ENCODE measurements around the gene MCF2L.

Gene MCF2L

DNA sequence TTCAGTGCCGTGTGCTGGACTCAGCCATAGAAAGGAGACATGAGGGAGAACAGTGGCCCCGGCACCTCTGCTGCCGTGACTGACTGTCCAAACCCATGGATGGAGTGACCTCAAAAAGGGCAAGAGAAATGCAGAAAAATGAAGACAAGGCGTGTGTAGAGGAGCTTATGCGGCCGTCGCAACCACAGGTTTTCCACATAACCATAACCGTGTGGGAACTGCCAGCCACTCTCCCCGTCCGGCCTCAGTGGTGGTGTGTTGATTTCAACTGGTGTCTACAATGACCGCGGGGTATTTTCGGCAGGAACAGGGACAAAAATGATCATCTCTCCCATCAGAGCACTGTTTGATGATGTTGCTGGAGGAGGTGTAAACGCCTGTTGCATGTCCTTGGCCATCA lies 93.7 kb downstream of the MCF2L start:
- H3K9ac ChIP-seq (ENCODE audit: low read length): no peak overlapping the region
- no peak overlapping the region for H2AFZ ChIP-seq (ENCODE audit: low read depth, low read length, severe bottlenecking)
- H3K9me3 ChIP-seq (ENCODE audit: insufficient read depth, low read length): peaks cover 4% of the 10 kb centered on the region; the same call in 1 of the 2 replicates
- H3F3A ChIP-seq (ENCODE audit: insufficient read depth): no peaks in the 10 kb centered on the region
- no peaks in the 10 kb centered on the region for H3K36me3 ChIP-seq (ENCODE audit: low read length)
- H3K27me3 ChIP-seq (ENCODE audit: low read length): no peaks in the 10 kb centered on the region
- H3K4me2 ChIP-seq (ENCODE audit: low read depth, low read length, poor library complexity, severe bottlenecking): no peak overlapping the region
- H4K20me1 ChIP-seq (ENCODE audit: low read depth, low read length): no peaks in the 10 kb centered on the region
- no peaks in the 10 kb centered on the region for H3K9me2 ChIP-seq (replicated peaks; ENCODE audit: insufficient read depth, low read length)
- H3K79me2 ChIP-seq (ENCODE audit: insufficient read depth, low read length): no peaks in the 10 kb centered on the region
- TF ChIP-seq, protein P1, sequence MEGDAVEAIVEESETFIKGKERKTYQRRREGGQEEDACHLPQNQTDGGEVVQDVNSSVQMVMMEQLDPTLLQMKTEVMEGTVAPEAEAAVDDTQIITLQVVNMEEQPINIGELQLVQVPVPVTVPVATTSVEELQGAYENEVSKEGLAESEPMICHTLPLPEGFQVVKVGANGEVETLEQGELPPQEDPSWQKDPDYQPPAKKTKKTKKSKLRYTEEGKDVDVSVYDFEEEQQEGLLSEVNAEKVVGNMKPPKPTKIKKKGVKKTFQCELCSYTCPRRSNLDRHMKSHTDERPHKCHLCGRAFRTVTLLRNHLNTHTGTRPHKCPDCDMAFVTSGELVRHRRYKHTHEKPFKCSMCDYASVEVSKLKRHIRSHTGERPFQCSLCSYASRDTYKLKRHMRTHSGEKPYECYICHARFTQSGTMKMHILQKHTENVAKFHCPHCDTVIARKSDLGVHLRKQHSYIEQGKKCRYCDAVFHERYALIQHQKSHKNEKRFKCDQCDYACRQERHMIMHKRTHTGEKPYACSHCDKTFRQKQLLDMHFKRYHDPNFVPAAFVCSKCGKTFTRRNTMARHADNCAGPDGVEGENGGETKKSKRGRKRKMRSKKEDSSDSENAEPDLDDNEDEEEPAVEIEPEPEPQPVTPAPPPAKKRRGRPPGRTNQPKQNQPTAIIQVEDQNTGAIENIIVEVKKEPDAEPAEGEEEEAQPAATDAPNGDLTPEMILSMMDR (IDR thresholded peaks at IDR 0.05; ENCODE audit: insufficient read depth, low read length, poor library complexity, severe bottlenecking): no peak
- no peak for TF ChIP-seq EZH2phosphoT487 (conservative IDR thresholded peaks at IDR 0.05; ENCODE audit: low read length)
- H3K27ac ChIP-seq (ENCODE audit: low read depth, low read length): no peak overlapping the region
- no peak overlapping the region for H3K4me3 ChIP-seq (ENCODE audit: insufficient read depth, low read length, poor library complexity, severe bottlenecking)

DNA sequence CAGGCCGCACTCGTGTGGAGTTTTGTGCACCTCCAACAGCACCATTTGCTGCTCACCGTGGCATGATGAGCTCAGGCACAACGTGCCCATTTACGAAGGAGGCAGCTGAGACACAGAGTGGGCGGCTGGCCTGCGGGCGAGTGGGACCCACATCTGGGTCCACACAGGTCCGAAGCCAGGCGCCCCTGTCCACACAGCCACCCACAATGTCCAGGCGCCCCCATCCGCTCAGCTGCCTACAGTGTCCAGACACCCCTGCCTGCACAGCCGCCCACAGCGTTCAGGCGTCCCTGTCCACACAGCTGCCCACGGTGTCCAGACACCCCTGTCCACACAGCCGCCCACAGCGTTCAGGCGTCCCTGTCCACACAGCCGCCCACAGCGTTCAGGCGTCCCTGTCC lies 94.1 kb downstream of the MCF2L start:
- H2AFZ ChIP-seq (ENCODE audit: low read depth, low read length, severe bottlenecking): no peak overlapping the region
- H3F3A ChIP-seq (ENCODE audit: insufficient read depth): no peaks in the 10 kb centered on the region
- no peak overlapping the region for H3K4me3 ChIP-seq (ENCODE audit: insufficient read depth, low read length, poor library complexity, severe bottlenecking)
- no peak overlapping the region for H3K27ac ChIP-seq (ENCODE audit: low read depth, low read length)
- no peak overlapping the region for H3K9ac ChIP-seq (ENCODE audit: low read length)
- no peaks in the 10 kb centered on the region for H3K9me2 ChIP-seq (replicated peaks; ENCODE audit: insufficient read depth, low read length)
- H3K4me2 ChIP-seq (ENCODE audit: low read depth, low read length, poor library complexity, severe bottlenecking): no peak overlapping the region
- H4K20me1 ChIP-seq (ENCODE audit: low read depth, low read length): no peaks in the 10 kb centered on the region
- no peaks in the 10 kb centered on the region for H3K27me3 ChIP-seq (ENCODE audit: low read length)
- no peak for TF ChIP-seq EZH2phosphoT487 (conservative IDR thresholded peaks at IDR 0.05; ENCODE audit: low read length)
- TF ChIP-seq, protein P1 (IDR thresholded peaks at IDR 0.05; ENCODE audit: insufficient read depth, low read length, poor library complexity, severe bottlenecking): no peak
- H3K79me2 ChIP-seq (ENCODE audit: insufficient read depth, low read length): no peaks in the 10 kb centered on the region
- H3K36me3 ChIP-seq (ENCODE audit: low read length): no peaks in the 10 kb centered on the region
- peaks cover 3% of the 10 kb centered on the region; the same call in 1 of the 2 replicates for H3K9me3 ChIP-seq (ENCODE audit: insufficient read depth, low read length)

DNA sequence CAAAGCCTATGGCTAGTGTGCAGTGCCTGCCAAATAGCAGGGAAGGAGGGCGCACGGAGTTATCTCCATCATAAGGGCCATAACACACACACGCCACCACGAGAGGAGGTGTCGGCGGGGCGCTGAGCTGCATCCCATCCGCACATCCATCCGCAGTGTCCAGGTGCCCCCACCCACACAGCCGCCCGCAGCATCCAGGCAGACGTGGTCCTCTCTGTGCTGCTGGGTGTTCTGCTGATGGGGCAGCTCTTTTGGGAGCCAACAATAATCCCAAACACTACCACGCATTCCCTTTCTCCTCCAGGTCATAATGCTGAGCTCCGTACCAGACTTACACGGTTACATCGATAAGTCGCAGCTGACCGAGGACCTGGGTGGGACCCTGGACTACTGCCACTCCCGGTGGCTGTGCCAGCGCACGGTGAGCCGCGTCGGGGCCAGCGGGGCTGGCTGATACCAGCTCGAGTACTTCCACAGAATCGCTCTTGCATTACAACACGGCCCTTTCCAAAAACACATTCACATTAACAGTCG lies 95.1 kb downstream of the MCF2L start:
- H2AFZ ChIP-seq (ENCODE audit: low read depth, low read length, severe bottlenecking): no peak overlapping the region
- H3K79me2 ChIP-seq (ENCODE audit: insufficient read depth, low read length): no peaks in the 10 kb centered on the region
- H3F3A ChIP-seq (ENCODE audit: insufficient read depth): no peaks in the 10 kb centered on the region
- H3K27me3 ChIP-seq (ENCODE audit: low read length): no peaks in the 10 kb centered on the region
- no peak overlapping the region for H3K27ac ChIP-seq (ENCODE audit: low read depth, low read length)
- no peak overlapping the region for H3K4me2 ChIP-seq (ENCODE audit: low read depth, low read length, poor library complexity, severe bottlenecking)
- H3K9me3 ChIP-seq (ENCODE audit: insufficient read depth, low read length): no peaks in the 10 kb centered on the region
- no peak overlapping the region for H3K4me3 ChIP-seq (ENCODE audit: insufficient read depth, low read length, poor library complexity, severe bottlenecking)
- TF ChIP-seq, protein P1 (IDR thresholded peaks at IDR 0.05; ENCODE audit: insufficient read depth, low read length, poor library complexity, severe bottlenecking): no peak
- TF ChIP-seq EZH2phosphoT487 (conservative IDR thresholded peaks at IDR 0.05; ENCODE audit: low read length): no peak
- no peaks in the 10 kb centered on the region for H3K9me2 ChIP-seq (replicated peaks; ENCODE audit: insufficient read depth, low read length)
- H3K9ac ChIP-seq (ENCODE audit: low read length): no peak overlapping the region
- H4K20me1 ChIP-seq (ENCODE audit: low read depth, low read length): no peaks in the 10 kb centered on the region
- no peaks in the 10 kb centered on the region for H3K36me3 ChIP-seq (ENCODE audit: low read length)
